ENCODE measurements around the gene RRAS2.

GRCh38 chr11:14384338-14384737 lies 25.4 kb upstream of the RRAS2 start:
- TF ChIP-seq CHD2 (IDR thresholded peaks at IDR 0.05; ENCODE audit: low read length, partially characterized antibody) (no peak), CTCF (IDR thresholded peaks at IDR 0.05) (no peak), EP300 (IDR thresholded peaks at IDR 0.05; ENCODE audit: borderline replicate concordance in 1 of 2, low read depth in 1 of 2, low read length in 1 of 2) (no peak), POLR2AphosphoS5 (IDR thresholded peaks at IDR 0.05; ENCODE audit: low read depth, low read length) (no peak)

Data from SK-N-SH (cell line).